ENCODE results near the gene SPOCK1. TPM values are rescaled to one million over a fixed set of nuclear protein-coding genes. Genes with fewer than 3 reads are reported as not detected.

Gene SPOCK1
- total RNA-seq, 4 donors from 2014 or later: 46.5 to 52.7 (median 51.4) TPM

GRCh38 chr5:137085206-137085605, 413.9 kb downstream of the SPOCK1 start:
- Histone ChIP-seq H3K36me3 (no peaks in the 10 kb centered on the region), H3K4me3 (no peak overlapping the region), H3K9me3 (no peaks in the 10 kb centered on the region), H3K4me1 (no peaks in the 10 kb centered on the region), H3K27me3 (peaks cover 10% of the 10 kb centered on the region), H3K27ac (no peak overlapping the region)
- TF ChIP-seq POLR2AphosphoS5 (IDR thresholded peaks at IDR 0.05) (no peak), POLR2A (IDR thresholded peaks at IDR 0.05) (no peak), EP300 (IDR thresholded peaks at IDR 0.05) (no peak), CTCF (IDR thresholded peaks at IDR 0.05) (no peak)
- 90% methylated on average over 4 of the region's 4 CpGs; no CpG with 5 or more reads in 1 of the 2 donors for WGBS, 2 donors (ENCODE audit: low coverage in 1 of 2)
- no peak for ATAC-seq

GRCh38 chr5:137084016-137084415, 415.1 kb downstream of the SPOCK1 start:
- Histone ChIP-seq H3K27me3 (peaks cover 10% of the 10 kb centered on the region), H3K4me3 (no peak overlapping the region), H3K9me3 (no peaks in the 10 kb centered on the region), H3K27ac (no peak overlapping the region), H3K36me3 (no peaks in the 10 kb centered on the region), H3K4me1 (no peaks in the 10 kb centered on the region)
- TF ChIP-seq POLR2A (IDR thresholded peaks at IDR 0.05) (no peak), CTCF (IDR thresholded peaks at IDR 0.05) (no peak), POLR2AphosphoS5 (IDR thresholded peaks at IDR 0.05) (no peak), EP300 (IDR thresholded peaks at IDR 0.05) (no peak)
- ATAC-seq: no peak

GRCh38 chr5:137082951-137083350, 416.2 kb downstream of the SPOCK1 start:
- WGBS, 2 donors (ENCODE audit: low coverage in 1 of 2): 80% methylated on average over 6 of the region's 6 CpGs; no CpG with 5 or more reads in 1 of the 2 donors
- no peaks in the 10 kb centered on the region for H3K4me1 ChIP-seq
- H3K9me3 ChIP-seq: no peaks in the 10 kb centered on the region
- H3K27me3 ChIP-seq: peaks cover 10% of the 10 kb centered on the region
- no peaks in the 10 kb centered on the region for H3K36me3 ChIP-seq
- H3K4me3 ChIP-seq: no peak overlapping the region
- no peak overlapping the region for H3K27ac ChIP-seq
- ATAC-seq: no peak
- TF ChIP-seq CTCF (IDR thresholded peaks at IDR 0.05) (no peak), POLR2AphosphoS5 (IDR thresholded peaks at IDR 0.05) (no peak), POLR2A (IDR thresholded peaks at IDR 0.05) (no peak), EP300 (IDR thresholded peaks at IDR 0.05) (no peak)

- WGBS, 2 donors (ENCODE audit: low coverage in 1 of 2): 51 to 62% methylated on average over 5 to 6 of the region's 7 CpGs
- H3K4me1 ChIP-seq: no peaks in the 10 kb centered on the region
- H3K4me3 ChIP-seq: no peak overlapping the region
- no peak for ATAC-seq
- TF ChIP-seq CTCF (IDR thresholded peaks at IDR 0.05): no peak
- TF ChIP-seq EP300 (IDR thresholded peaks at IDR 0.05): no peak
- no peaks in the 10 kb centered on the region for H3K9me3 ChIP-seq
- H3K27me3 ChIP-seq: no peaks in the 10 kb centered on the region
- no peaks in the 10 kb centered on the region for H3K36me3 ChIP-seq
- H3K27ac ChIP-seq: no peak overlapping the region
These were observed 420.9 kb downstream of the SPOCK1 start for GRCh38 chr5:137078171-137078665.

GRCh38 chr5:137075163-137075970, 423.8 kb downstream of the SPOCK1 start:
- no peaks in the 10 kb centered on the region for H3K27me3 ChIP-seq
- 37 to 100% methylated on average over 1 to 3 of the region's 7 CpGs for WGBS, 2 donors (ENCODE audit: low coverage in 1 of 2)
- no peak overlapping the region for H3K4me3 ChIP-seq
- peaks cover 0 to 13% (median 0%) of the 10 kb centered on the region in 3 donors for H3K4me1 ChIP-seq
- no peaks in the 10 kb centered on the region for H3K9me3 ChIP-seq
- TF ChIP-seq CTCF (IDR thresholded peaks at IDR 0.05) (peak in 1 of 4 experiments; percentile 39), EP300 (IDR thresholded peaks at IDR 0.05) (no peak)
- ATAC-seq: no peak
- no peaks in the 10 kb centered on the region for H3K36me3 ChIP-seq
- H3K27ac ChIP-seq: no peak overlapping the region
